Fibroblast of gingiva (primary cell): ENCODE measurements around the gene DUSP8.
"Not testable (repeated sequence)": the region's sequence is repeated elsewhere in the genome, so short reads cannot be mapped to it uniquely, and the experiment has no call there.

Experiments
- DNase-seq: peaks from one replicate; pipeline ENCODE4 v3.0.0-alpha.2; 2011; ENCODE audit warnings: low read depth

The DUSP8 gene

GRCh38 chr11:1514336-1515061 is 57.6 kb downstream of the DUSP8 start:
- DNase-seq = no peak

- DNase-seq = no peak
Observed at GRCh38 chr11:1513326-1514296, 58.5 kb downstream of the DUSP8 start.

GRCh38 chr11:1512531-1513258 is 59.4 kb downstream of the DUSP8 start:
- not testable (repeated sequence) for DNase-seq

GRCh38 chr11:1511937-1512496 is 60.1 kb downstream of the DUSP8 start:
- no peak for DNase-seq

- no peak for DNase-seq
Observed at GRCh38 chr11:1510928-1511327, 61.1 kb downstream of the DUSP8 start.

- not testable (repeated sequence) for DNase-seq
Observed at GRCh38 chr11:1510351-1510750, 61.7 kb downstream of the DUSP8 start.

GRCh38 chr11:1509626-1510255 is 62.3 kb downstream of the DUSP8 start:
- no peak for DNase-seq

GRCh38 chr11:1508986-1509385 is 63.1 kb downstream of the DUSP8 start:
- no peak for DNase-seq

GRCh38 chr11:1508491-1508891 is 63.6 kb downstream of the DUSP8 start:
- no peak for DNase-seq

- DNase-seq = no peak
Observed at GRCh38 chr11:1507381-1508140, 64.5 kb downstream of the DUSP8 start.

GRCh38 chr11:1506981-1507380 is 65.1 kb downstream of the DUSP8 start:
- no peak for DNase-seq

GRCh38 chr11:1505480-1505879 is 66.6 kb downstream of the DUSP8 start:
- no peak for DNase-seq

- DNase-seq = no peak
Observed at GRCh38 chr11:1504581-1505290, 67.3 kb downstream of the DUSP8 start.

GRCh38 chr11:1504138-1504537 is 67.9 kb downstream of the DUSP8 start:
- DNase-seq = no peak
